Fibroblast of lung (primary cell): ENCODE measurements around the gene CLCNKB. TPM values are rescaled to one million over a fixed set of nuclear protein-coding genes. Genes with fewer than 3 reads are reported as not detected.

Experiments used
- DNase-seq, 2 donors: peaks; one replicate each; pipeline versions ENCODE4 v3.0.0 to v3.0.0-alpha.2; 2010; ENCODE audit warnings: low read depth in 2 of 2
- H2AFZ ChIP-seq: 2 replicates; pipeline ENCODE4 v1.5.1; 2012; ENCODE audit warnings: low read length, control low read depth, inconsistent platforms
- H3K27ac ChIP-seq: 2 replicates; pipeline ENCODE4 v1.5.1; 2011; ENCODE audit warnings: low read length, control low read depth; ENCODE audit not compliant: insufficient read depth
- H3K27me3 ChIP-seq: 2 replicates; pipeline ENCODE4 v1.5.1; 2011; ENCODE audit warnings: mild to moderate bottlenecking, low read length; ENCODE audit not compliant: control insufficient read depth, insufficient read depth
- H3K36me3 ChIP-seq: 2 replicates; pipeline ENCODE4 v1.5.1; 2011; ENCODE audit warnings: low read length; ENCODE audit not compliant: control insufficient read depth, insufficient read depth
- H3K4me1 ChIP-seq: 2 replicates; pipeline ENCODE4 v1.5.1; 2011; ENCODE audit warnings: low read length; ENCODE audit not compliant: control insufficient read depth, insufficient read depth; ENCODE audit errors: extremely low read depth
- H3K4me2 ChIP-seq: 2 replicates; pipeline ENCODE4 v1.5.1; 2011; ENCODE audit warnings: low read length, control low read depth; ENCODE audit not compliant: insufficient read depth; ENCODE audit errors: extremely low read depth
- H3K4me3 ChIP-seq, 4 experiments: fragments of 200-600 bp in 1 of 4; sonication (generic) in 1 of 4; replicated peaks in 1 of 4; 2 replicates each; pipeline ENCODE4 v1.5.1; 2011 to 2016; ENCODE audit warnings: low read length in 4 of 4, low read depth in 3 of 4, mild to moderate bottlenecking in 3 of 4, control low read depth in 2 of 4, inconsistent platforms in 1 of 4, mixed read lengths in 1 of 4; ENCODE audit not compliant: insufficient read depth in 1 of 4; ENCODE audit errors: control extremely low read depth in 1 of 4
- H3K79me2 ChIP-seq: 2 replicates; pipeline ENCODE4 v1.5.1; 2012; ENCODE audit warnings: mild to moderate bottlenecking, low read length, inconsistent platforms; ENCODE audit not compliant: control insufficient read depth, insufficient read depth
- H3K9ac ChIP-seq: 2 replicates; pipeline ENCODE4 v1.5.1; 2011; ENCODE audit warnings: mild to moderate bottlenecking, low read length, control low read depth; ENCODE audit not compliant: insufficient read depth
- H3K9me3 ChIP-seq: 2 replicates; pipeline ENCODE4 v1.5.1; 2012; ENCODE audit warnings: low read depth, low read length; ENCODE audit not compliant: control insufficient read depth, insufficient read depth
- H4K20me1 ChIP-seq: 2 replicates; pipeline ENCODE4 v1.5.1; 2011; ENCODE audit warnings: low read length; ENCODE audit not compliant: control insufficient read depth, insufficient read depth; ENCODE audit errors: extremely low read depth
- CTCF ChIP-seq, 2 donors: IDR thresholded peaks in 1 of 2; conservative IDR thresholded peaks in 1 of 2; 1 replicate in 1 of 2; 2 replicates in 1 of 2; pipeline ENCODE4 v1.5.1; 2011 to 2012; ENCODE audit warnings: low read length in 2 of 2, control low read depth in 1 of 2, inconsistent platforms in 1 of 2, low read depth in 1 of 2, mild to moderate bottlenecking in 1 of 2
- EZH2 ChIP-seq: IDR thresholded peaks from 2 replicates; pipeline ENCODE4 v1.5.1; 2012; ENCODE audit warnings: low read length, control low read depth, mild to moderate bottlenecking; ENCODE audit errors: missing control alignments
- polyA plus RNA-seq, 2 donors: library from polyadenylated mRNA; depleted of rRNA in 1 of 2; stranded (reverse) in 1 of 2; unstranded in 1 of 2; fragments of >200 nt; gene quantifications; 2 replicates each; pipeline ENCODE4 v1.2.1, GENCODE V29; 2011 to 2012; ENCODE audit warnings: missing spikeins in 1 of 2
- total RNA-seq: library from RNA; depleted of rRNA; stranded (reverse); fragments of >200 nt; gene quantifications from 2 replicates; pipeline ENCODE4 v1.2.1, GENCODE V29; 2014

Gene CLCNKB
- total and polyA plus RNA-seq, 2 donors (not counting 1 experiment from before 2014, with no cell fraction given) = 0.09 to 0.33 TPM

- no peaks in the 10 kb centered on the region for H3K9me3 ChIP-seq
- TF ChIP-seq CTCF (conservative IDR thresholded peaks at IDR 0.05 in 1 of 2, IDR thresholded peaks at IDR 0.05 in 1 of 2; ENCODE audit: low read depth in 1 of 2, low read length in 2 of 2) = no peak
- TF ChIP-seq EZH2 = no peak
- H3K36me3 ChIP-seq = no peaks in the 10 kb centered on the region
- H3K79me2 ChIP-seq = no peaks in the 10 kb centered on the region
- no peak overlapping the region for H3K9ac ChIP-seq
- no peaks in the 10 kb centered on the region for H4K20me1 ChIP-seq
- H3K4me2 ChIP-seq = no peak overlapping the region
- no peak overlapping the region for H3K27ac ChIP-seq
- H3K4me1 ChIP-seq = no peaks in the 10 kb centered on the region
- no peak overlapping the region for H3K4me3 ChIP-seq
- peaks cover 7% of the 10 kb centered on the region for H3K27me3 ChIP-seq
- DNase-seq = no peak
- no peak overlapping the region for H2AFZ ChIP-seq
Measured at GRCh38 chr1:16063226-16063829, 19.7 kb downstream of the CLCNKB start.

GRCh38 chr1:16063921-16064320 lies 20.3 kb downstream of the CLCNKB start:
- no peak for DNase-seq
- H3K36me3 ChIP-seq = no peaks in the 10 kb centered on the region
- no peak for TF ChIP-seq CTCF (conservative IDR thresholded peaks at IDR 0.05 in 1 of 2, IDR thresholded peaks at IDR 0.05 in 1 of 2; ENCODE audit: low read depth in 1 of 2, low read length in 2 of 2)
- TF ChIP-seq EZH2 = no peak
- H3K9me3 ChIP-seq = no peaks in the 10 kb centered on the region
- peaks cover 7% of the 10 kb centered on the region for H3K27me3 ChIP-seq
- no peak overlapping the region for H2AFZ ChIP-seq
- H4K20me1 ChIP-seq = no peaks in the 10 kb centered on the region
- H3K4me2 ChIP-seq = no peak overlapping the region
- no peak overlapping the region for H3K27ac ChIP-seq
- H3K4me3 ChIP-seq = no peak overlapping the region
- no peak overlapping the region for H3K9ac ChIP-seq
- H3K4me1 ChIP-seq = no peaks in the 10 kb centered on the region
- H3K79me2 ChIP-seq = no peaks in the 10 kb centered on the region

GRCh38 chr1:16064536-16065268 lies 21.1 kb downstream of the CLCNKB start:
- Histone ChIP-seq H3K79me2 (no peaks in the 10 kb centered on the region), H3K4me1 (no peaks in the 10 kb centered on the region), H3K9ac (no peak overlapping the region), H3K9me3 (no peaks in the 10 kb centered on the region), H3K27ac (no peak overlapping the region), H2AFZ (no peak overlapping the region), H3K27me3 (peaks cover 7% of the 10 kb centered on the region), H3K4me2 (no peak overlapping the region), H3K36me3 (no peaks in the 10 kb centered on the region), H4K20me1 (no peaks in the 10 kb centered on the region), H3K4me3 (no peak overlapping the region)
- TF ChIP-seq EZH2 = no peak
- no peak for TF ChIP-seq CTCF (conservative IDR thresholded peaks at IDR 0.05 in 1 of 2, IDR thresholded peaks at IDR 0.05 in 1 of 2; ENCODE audit: low read depth in 1 of 2, low read length in 2 of 2)
- DNase-seq = no peak
